HG02763 (cell line): ENCODE measurements around the gene THAP12.
"Not testable (repeated sequence)": the region's sequence is repeated elsewhere in the genome, so short reads cannot be mapped to it uniquely, and the experiment has no call there.

ENCODE experiments used
- ATAC-seq: cut with Tn5 transposase; IDR thresholded peaks from one replicate; pipeline ENCODE4 v1.9.1; 2021; ENCODE audit warnings: mild to moderate bottlenecking, moderate library complexity; ENCODE audit not compliant: unreplicated experiment

Gene THAP12

GRCh38 chr11:76380977-76381719, at the start of gene THAP12, which contains the start of gene GVQW3:
Gene THAP12, minus strand, starts transcription at chr11:76381132. Its CDS starts 296 bp downstream, at chr11:76380836.
Gene GVQW3, plus strand, starts transcription at chr11:76381323. Its CDS starts 506 bp downstream, at chr11:76381829.
- peak; percentile 76 for ATAC-seq

DNA sequence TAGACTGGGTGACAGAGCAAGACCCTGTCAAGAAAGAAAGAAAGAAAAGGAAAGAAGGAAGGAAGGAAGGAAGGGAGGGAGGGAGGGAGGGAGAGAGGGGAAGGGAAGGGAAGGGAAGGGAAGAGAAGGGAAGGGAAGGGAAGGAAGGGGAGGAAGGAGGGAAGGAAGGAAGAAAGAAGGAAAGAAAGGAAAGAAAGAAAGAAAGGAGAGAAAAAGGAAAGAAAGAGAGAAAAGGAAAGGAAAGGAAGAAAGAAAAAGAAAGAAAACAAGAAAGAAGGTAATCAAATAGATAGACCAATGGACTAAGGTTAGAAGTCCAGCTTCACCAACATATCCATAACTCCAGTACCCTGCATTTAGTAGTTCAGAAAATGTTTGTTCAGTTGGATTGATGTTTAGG, 45.7 kb upstream of the THAP12 start:
- ATAC-seq, result no peak

- no peak for ATAC-seq
Measured at GRCh38 chr11:76424891-76425290, 44.0 kb upstream of the THAP12 start.

- no peak for ATAC-seq
Measured at GRCh38 chr11:76424379-76424778, 43.4 kb upstream of the THAP12 start.

- no peak for ATAC-seq
Measured at GRCh38 chr11:76419896-76420295, 39.0 kb upstream of the THAP12 start.

DNA sequence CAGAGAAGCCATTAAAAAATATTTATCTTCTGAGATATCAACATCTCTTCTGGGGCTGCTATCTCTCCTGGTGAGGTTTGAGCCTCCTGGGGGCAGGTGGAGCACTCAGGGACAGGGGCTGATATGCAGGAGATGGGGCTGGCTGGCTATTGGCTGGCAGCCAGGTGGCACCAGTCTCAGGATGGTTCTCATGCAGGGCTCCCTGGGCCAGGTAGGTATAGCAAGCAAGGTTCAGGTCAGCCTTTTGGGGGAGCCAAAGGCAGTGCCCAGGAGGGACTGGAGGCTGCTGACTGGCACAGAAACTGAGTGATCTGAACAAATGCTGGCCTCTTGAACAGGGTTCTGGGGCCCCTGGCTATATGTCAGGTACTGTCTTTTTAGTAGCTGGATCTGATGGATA, 34.1 kb upstream of the THAP12 start:
- ATAC-seq, result no peak

DNA sequence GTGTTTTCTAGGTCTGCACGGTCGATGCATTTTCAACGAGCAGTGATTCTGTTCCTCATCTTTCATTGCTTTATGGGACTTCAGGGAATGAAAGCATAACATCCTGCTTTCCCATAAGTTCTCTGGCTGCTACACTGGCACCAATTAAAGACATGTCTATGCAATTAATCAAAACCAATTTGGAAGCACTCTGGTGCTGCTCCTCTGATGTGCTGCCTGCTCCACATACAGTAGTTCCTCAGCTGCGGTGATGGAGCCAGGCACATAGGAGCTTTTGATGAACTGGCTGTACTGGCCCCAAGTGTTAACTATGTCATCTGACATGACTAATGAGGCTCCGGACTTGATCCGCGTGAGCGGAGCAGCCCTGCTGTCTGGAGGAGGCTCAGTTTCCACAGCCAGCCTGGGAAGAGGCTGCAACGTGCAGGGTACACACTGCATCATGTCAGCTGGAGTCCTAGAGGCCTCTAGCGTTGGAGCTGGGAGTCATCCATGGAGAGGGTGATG, 30.0 kb upstream of the THAP12 start:
- ATAC-seq, result no peak

- ATAC-seq, result no peak
Measured at GRCh38 chr11:76408171-76408965, 27.4 kb upstream of the THAP12 start.

GRCh38 chr11:76406359-76406758, 25.4 kb upstream of the THAP12 start:
- no peak for ATAC-seq

DNA sequence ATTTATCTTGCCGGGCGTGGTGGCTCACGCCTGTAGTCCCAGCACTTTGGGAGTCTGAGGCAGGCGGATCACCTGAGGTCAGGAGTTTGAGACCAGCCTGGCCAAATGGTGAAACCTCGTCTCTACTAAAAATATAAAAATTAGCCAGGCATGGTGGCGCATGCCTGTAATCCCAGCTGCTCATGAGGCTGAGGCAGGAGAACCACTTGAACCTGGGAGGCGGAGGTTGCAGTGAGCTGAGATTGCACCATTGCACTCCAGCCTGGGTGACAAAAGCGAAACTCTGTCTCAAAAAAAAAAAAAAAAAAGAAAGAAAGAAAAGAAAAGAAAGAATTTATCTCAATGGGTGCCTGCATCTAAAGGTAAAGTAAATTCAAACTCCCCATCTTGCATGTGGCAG, 20.6 kb upstream of the THAP12 start:
- ATAC-seq, result not testable (repeated sequence)

DNA sequence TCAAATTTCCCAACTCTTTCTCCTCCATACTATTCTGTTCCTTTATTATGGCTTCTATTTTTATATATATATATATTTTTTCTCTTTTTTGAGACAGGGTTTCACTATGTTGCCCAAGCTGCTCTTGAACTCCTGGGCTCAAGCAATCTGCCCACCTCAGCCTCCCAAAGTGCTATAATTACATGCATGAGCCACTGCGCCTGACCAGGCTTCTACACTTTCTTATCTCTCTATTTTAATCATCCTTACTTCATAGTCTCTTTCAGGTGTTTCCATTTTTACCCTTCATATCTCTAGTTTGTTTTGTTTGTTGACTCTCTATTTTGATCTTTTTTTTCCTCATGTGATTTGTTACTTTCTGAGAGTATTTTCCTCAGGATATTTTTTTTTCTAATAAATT, 20.0 kb upstream of the THAP12 start:
- no peak for ATAC-seq

- ATAC-seq, result no peak
Measured at GRCh38 chr11:76397383-76397782, 16.5 kb upstream of the THAP12 start.

- no peak for ATAC-seq
Measured at GRCh38 chr11:76395296-76395695, 14.4 kb upstream of the THAP12 start.

DNA sequence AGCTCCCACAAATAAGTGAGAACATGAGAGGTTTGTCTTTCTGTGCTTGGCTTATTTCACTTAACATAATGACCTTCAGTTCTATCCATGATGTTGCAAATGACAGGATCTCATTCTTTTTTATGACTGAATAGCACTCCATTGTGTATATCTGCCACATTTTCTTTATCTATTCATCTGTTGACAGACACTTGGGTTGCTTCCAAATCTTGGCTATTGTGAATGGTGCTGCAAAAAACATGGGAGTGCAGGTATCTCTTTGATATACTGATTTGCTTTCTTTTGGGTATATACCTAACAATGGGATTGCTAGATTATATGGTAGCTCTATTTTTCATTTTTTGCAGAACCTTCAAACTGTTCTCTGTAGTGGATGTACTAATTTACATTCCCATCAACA, 13.5 kb upstream of the THAP12 start:
- ATAC-seq, result no peak

GRCh38 chr11:76392870-76393269, 11.9 kb upstream of the THAP12 start:
- no peak for ATAC-seq

DNA sequence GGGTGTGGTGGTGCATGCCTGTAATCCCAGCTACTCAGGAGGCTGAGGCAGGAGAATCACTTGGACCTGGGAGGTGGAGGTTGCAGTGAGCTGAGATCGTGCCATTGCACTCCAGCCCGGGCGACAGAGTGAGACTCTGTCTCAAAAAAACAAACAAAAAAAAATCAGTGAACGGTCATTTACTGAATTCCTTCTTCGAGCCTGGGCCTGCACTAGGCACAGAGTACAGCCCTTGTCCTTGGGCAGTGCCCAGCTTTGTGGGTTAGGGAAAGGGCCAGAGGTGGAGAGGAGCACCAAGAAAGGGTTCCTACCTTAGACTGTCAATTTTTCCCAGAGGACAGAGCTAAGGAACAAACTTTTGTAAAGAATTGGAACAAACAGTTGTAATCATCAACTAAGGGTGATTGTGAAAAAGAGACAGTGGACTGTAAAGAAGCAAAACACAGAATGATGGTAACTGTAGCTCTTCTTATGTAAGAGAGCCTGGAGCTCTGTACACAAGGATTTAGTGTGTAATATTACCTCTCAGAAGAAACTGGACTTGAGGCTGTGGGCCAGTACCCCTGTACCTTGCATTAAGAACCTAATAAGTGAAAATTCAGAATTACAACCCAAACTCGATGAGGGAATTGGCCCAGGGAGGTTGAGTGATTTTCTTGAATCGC, 11.0 kb upstream of the THAP12 start:
- no peak for ATAC-seq

GRCh38 chr11:76391021-76391420, 10.1 kb upstream of the THAP12 start:
- ATAC-seq, result no peak

GRCh38 chr11:76388408-76388807, 7.5 kb upstream of the THAP12 start:
- no peak for ATAC-seq

- ATAC-seq, result no peak
Measured at GRCh38 chr11:76385903-76386302, 5.0 kb upstream of the THAP12 start.

DNA sequence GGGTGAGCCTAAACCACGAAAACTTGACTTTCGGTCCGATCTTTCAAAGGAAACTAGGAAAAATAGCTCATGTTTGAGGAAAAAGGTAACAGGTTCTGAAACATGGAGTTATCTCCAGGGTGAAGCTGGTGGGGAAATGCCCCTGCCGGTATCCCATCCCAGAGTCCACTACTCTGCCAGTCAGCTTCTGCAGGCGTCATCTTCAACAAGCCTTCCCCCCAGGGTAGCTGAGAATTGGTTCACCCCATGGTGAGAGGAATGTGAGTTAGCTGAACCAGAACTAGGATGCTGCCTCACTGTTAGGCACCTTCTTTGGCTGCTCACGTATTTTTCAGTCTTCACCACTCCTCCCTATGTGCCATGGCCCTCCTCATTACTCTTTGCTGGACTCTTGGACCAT, 1.3 kb upstream of the THAP12 start:
- no peak for ATAC-seq

GRCh38 chr11:76380159-76380976, 564 bp downstream of the THAP12 start:
- ATAC-seq, result peak; percentile 8
